Type B pancreatic cell (in vitro differentiated cells): ENCODE data around the gene TRAF3. TPM values are rescaled to one million over a fixed set of nuclear protein-coding genes. Genes with fewer than 3 reads are reported as not detected.

ENCODE experiments used
- DNase-seq: peaks from one replicate; pipeline ENCODE4 v3.0.0; 2021; ENCODE audit warnings: mixed read lengths; ENCODE audit not compliant: unreplicated experiment; ENCODE audit errors: extremely low spot score
- H3K27ac Mint-ChIP-seq: 2 replicates; pipeline ENCODE4 v1.8.0; 2021; ENCODE audit warnings: mild to moderate bottlenecking, mixed read lengths
- H3K27me3 Mint-ChIP-seq: 2 replicates; pipeline ENCODE4 v1.8.0; 2021; ENCODE audit warnings: mixed read lengths
- H3K36me3 Mint-ChIP-seq: 2 replicates; pipeline ENCODE4 v1.8.0; 2021; ENCODE audit warnings: mixed read lengths
- H3K4me1 Mint-ChIP-seq: one replicate; pipeline ENCODE4 v1.8.0; 2021; ENCODE audit warnings: mixed read lengths; ENCODE audit not compliant: unreplicated experiment
- H3K4me3 Mint-ChIP-seq: 2 replicates; pipeline ENCODE4 v1.8.0; 2021; ENCODE audit warnings: mild to moderate bottlenecking, mixed read lengths
- H3K9me3 Mint-ChIP-seq: 2 replicates; pipeline ENCODE4 v1.8.0; 2021; ENCODE audit warnings: mixed read lengths
- CTCF ChIP-seq: fragments of 200-600 bp; sonication (generic); conservative IDR thresholded peaks from 2 replicates; pipeline ENCODE4 v1.5.0; 2021; ENCODE audit warnings: antibody characterized with exemption, mild to moderate bottlenecking
- total RNA-seq: library from RNA; stranded (reverse); gene quantifications from 2 replicates; pipeline ENCODE4 v1.2.1, GENCODE V29; 2021; ENCODE audit warnings: low replicate concordance

Gene TRAF3
- total RNA-seq, 1 donor from 2014 or later, result 24.0 TPM

DNA sequence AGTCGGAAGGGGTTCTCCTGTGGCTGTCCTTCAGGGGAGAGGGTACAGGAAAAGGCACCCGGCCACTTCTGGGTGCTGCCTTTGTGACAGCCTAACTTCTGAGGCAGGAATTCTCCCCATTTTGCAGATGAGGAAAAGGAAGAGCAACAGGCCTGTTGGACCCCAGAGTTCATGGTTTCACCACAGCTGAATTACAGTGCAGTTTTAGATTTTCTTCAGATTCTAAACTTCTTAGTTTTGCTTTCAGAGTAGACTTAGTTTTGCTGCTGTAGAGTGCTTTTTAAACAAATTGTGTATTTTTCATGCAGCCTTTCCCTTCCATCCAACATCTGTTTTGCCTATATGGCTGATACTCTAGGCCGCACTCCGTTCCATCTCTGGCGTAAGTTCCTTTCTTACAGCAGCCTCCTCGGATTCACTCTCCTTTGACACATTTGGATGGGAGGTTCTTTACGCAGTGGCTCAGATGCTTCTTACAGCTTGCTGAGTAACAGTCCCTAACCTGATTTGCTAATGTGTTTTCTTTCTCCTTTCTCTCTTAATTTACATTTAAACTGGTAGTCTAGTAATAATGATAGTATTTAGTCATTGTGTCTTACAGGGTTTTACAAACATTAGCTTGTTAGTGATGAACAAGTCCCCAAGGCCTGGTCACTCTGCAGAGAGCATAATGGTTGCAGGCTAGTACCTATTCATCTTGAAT is 7.8 kb downstream of the TRAF3 start:
- TF ChIP-seq CTCF, result no peak
- Mint-ChIP-seq H3K9me3 (no peaks in the 10 kb centered on the region), H3K27me3 (no peaks in the 10 kb centered on the region), H3K4me1 (peaks cover 30% of the 10 kb centered on the region), H3K36me3 (peaks cover 4% of the 10 kb centered on the region), H3K27ac (no peak overlapping the region), H3K4me3 (no peak overlapping the region)
- DNase-seq, result no peak

GRCh38 chr14:102785595-102785963 is 8.3 kb downstream of the TRAF3 start:
- Mint-ChIP-seq H3K9me3 (peaks cover 4% of the 10 kb centered on the region), H3K4me3 (no peak overlapping the region), H3K27ac (no peak overlapping the region), H3K36me3 (peaks cover 9% of the 10 kb centered on the region), H3K4me1 (peaks cover 29% of the 10 kb centered on the region), H3K27me3 (no peaks in the 10 kb centered on the region)
- no peak for DNase-seq
- no peak for TF ChIP-seq CTCF

DNA sequence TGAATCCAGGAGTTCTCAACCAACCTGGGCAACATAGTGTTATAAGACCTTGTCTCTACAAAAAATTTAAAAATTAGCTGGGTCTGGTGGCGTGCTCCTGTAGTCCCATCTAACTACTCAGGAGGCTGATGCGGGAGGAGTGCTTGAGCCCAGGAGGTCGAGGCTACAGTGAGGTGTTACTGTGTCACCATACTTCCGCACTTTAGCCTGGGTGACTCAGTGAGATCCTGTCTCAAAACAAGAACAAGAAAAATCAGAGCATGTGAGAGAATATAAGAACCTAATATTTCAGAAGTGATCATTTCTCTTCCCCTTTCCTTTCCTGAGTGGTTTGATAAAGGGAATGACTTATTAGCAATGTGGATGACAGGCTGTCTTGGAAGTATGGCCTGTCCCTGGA is 9.5 kb downstream of the TRAF3 start:
- H3K27ac Mint-ChIP-seq, result no peak overlapping the region
- H3K9me3 Mint-ChIP-seq, result peaks cover 6% of the 10 kb centered on the region
- no peak for DNase-seq
- H3K27me3 Mint-ChIP-seq, result no peaks in the 10 kb centered on the region
- TF ChIP-seq CTCF, result no peak
- peaks cover 15% of the 10 kb centered on the region for H3K36me3 Mint-ChIP-seq
- no peak overlapping the region for H3K4me3 Mint-ChIP-seq
- peaks cover 29% of the 10 kb centered on the region for H3K4me1 Mint-ChIP-seq

DNA sequence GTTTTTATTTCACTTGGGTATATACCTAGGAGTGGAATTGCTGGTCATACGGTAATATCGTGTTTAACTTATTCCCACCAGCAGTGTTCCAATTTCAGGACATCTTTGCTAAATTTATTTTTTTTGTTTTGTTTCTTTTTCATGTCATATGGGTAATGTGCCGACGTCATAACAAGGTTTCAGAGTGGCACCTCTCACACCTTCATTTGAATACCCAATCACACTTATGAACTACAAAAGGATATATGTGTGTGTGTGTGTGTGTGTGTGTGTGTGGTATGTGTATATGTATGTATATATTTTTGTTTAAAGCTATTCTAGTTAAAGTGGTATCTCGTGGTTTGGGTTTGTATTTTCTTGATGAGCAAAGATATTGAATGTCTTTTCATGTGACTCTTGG is 12.1 kb downstream of the TRAF3 start:
- H3K4me1 Mint-ChIP-seq, result peaks cover 17% of the 10 kb centered on the region
- no peak for DNase-seq
- no peak overlapping the region for H3K4me3 Mint-ChIP-seq
- H3K9me3 Mint-ChIP-seq, result peaks cover 6% of the 10 kb centered on the region
- H3K27me3 Mint-ChIP-seq, result no peaks in the 10 kb centered on the region
- TF ChIP-seq CTCF, result no peak
- H3K36me3 Mint-ChIP-seq, result peaks cover 15% of the 10 kb centered on the region
- no peak overlapping the region for H3K27ac Mint-ChIP-seq

DNA sequence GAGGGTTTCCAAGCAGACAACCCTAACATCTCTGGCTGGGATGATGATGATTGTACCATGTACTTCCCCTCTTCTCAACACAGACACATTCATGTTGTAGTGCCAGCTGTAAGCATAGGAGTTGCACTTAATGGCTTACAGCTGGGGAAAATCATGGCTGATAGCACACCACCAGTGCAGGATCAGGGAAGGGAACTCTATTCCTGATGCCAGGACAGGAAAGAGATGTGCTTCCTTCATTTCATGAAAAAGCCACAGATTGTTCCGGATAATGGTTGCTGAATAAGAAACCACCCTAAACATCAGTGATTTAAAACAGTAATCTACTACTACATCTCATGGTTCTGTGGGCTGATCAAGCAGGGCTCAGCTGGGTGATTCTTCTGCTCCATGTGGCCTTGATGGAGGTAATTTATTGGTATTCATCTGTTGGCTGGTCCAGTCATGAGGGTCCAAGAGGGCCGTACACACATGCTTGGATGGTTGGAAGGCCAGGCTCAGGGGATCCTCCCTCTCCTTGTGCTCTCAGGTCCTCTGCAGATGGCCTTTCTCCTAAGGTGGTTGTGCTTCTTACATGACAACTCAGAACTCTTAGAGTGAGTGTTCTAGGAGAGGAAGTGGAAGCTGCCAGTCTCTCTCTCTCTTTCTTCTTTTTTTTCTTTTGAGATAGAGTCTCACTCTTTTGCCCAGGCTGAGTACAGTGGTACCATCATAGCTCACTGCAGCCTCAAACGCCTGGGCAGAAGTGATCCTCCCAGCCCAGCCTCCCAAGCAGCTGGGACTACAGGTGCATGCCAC is 16.5 kb downstream of the TRAF3 start:
- Mint-ChIP-seq H3K9me3 (peaks cover 6% of the 10 kb centered on the region), H3K4me3 (no peak overlapping the region), H3K27ac (no peak overlapping the region), H3K36me3 (peaks cover 19% of the 10 kb centered on the region), H3K4me1 (peaks cover 11% of the 10 kb centered on the region), H3K27me3 (no peaks in the 10 kb centered on the region)
- no peak for TF ChIP-seq CTCF
- no peak for DNase-seq
